CD4-positive, alpha-beta memory T cell (primary cell): ENCODE results near the gene GPI. TPM values are rescaled to one million over a fixed set of nuclear protein-coding genes. Genes with fewer than 3 reads are reported as not detected.
A peak's percentile ranks its signal among the peaks of the same experiment; 100 is the strongest.

Experiments
- CTCF ChIA-PET: fragments of 350-600 bp; sonication (Branson Sonifier 250); formaldehyde crosslinking; loops from one replicate; lab custom pipeline; 2021; ENCODE audit warnings: inconsistent platforms; ENCODE audit not compliant: partially characterized antibody; lab: Charles Lee
- POLR2A ChIA-PET: fragments of 350-600 bp; sonication (Branson Sonifier 250); formaldehyde crosslinking; loops from one replicate; lab custom pipeline; 2021; ENCODE audit not compliant: partially characterized antibody; lab: Charles Lee
- DNase-seq, 5 donors: peaks; one replicate each; pipeline versions ENCODE4 v3.0.0 to v3.0.0-alpha.2; 2020 to 2022; ENCODE audit warnings: mixed read lengths in 1 of 5
- H3K27ac ChIP-seq: one replicate; pipeline ENCODE4 v1.7.0; 2013; ENCODE audit warnings: low read depth, low read length
- H3K27me3 ChIP-seq: 2 replicates; pipeline ENCODE4 v1.7.0; 2013; ENCODE audit warnings: mild to moderate bottlenecking, low read length, moderate library complexity; ENCODE audit not compliant: insufficient read depth
- H3K36me3 ChIP-seq: 2 replicates; pipeline ENCODE4 v1.7.0; 2013; ENCODE audit warnings: mild to moderate bottlenecking, low read length, moderate library complexity; ENCODE audit not compliant: insufficient read depth
- H3K4me1 ChIP-seq: 2 replicates; pipeline ENCODE4 v1.7.0; 2013; ENCODE audit warnings: mild to moderate bottlenecking, low read length, moderate library complexity; ENCODE audit not compliant: insufficient read depth
- H3K4me3 ChIP-seq, 2 donors: one replicate each; pipeline ENCODE4 v1.7.0; 2013; ENCODE audit warnings: low read length in 2 of 2, mild to moderate bottlenecking in 1 of 2
- H3K9me3 ChIP-seq, 2 donors: one replicate each; pipeline ENCODE4 v1.7.0; 2013; ENCODE audit warnings: low read length in 2 of 2, control low read depth in 1 of 2; ENCODE audit not compliant: control insufficient read depth in 1 of 2
- H3K27ac Mint-ChIP-seq, 7 donors: one replicate each; pipeline ENCODE4 v1.8.0; 2020 to 2021; ENCODE audit warnings: mixed read lengths in 7 of 7, mild to moderate bottlenecking in 6 of 7, inconsistent platforms in 3 of 7, moderate library complexity in 3 of 7
- H3K27me3 Mint-ChIP-seq, 2 donors: one replicate each; pipeline ENCODE4 v1.8.0; 2020 to 2021; ENCODE audit warnings: mixed read lengths in 2 of 2
- H3K36me3 Mint-ChIP-seq, 2 donors: one replicate each; pipeline ENCODE4 v1.8.0; 2020 to 2021; ENCODE audit warnings: mixed read lengths in 2 of 2, inconsistent platforms in 1 of 2, mild to moderate bottlenecking in 1 of 2
- H3K4me1 Mint-ChIP-seq, 4 donors: one replicate each; pipeline ENCODE4 v1.8.0; 2020 to 2021; ENCODE audit warnings: mixed read lengths in 4 of 4, mild to moderate bottlenecking in 1 of 4
- H3K4me3 Mint-ChIP-seq, 8 donors: one replicate each; pipeline ENCODE4 v1.8.0; 2020 to 2021; ENCODE audit warnings: mixed read lengths in 8 of 8, mild to moderate bottlenecking in 7 of 8, moderate library complexity in 6 of 8, inconsistent platforms in 3 of 8
- H3K9me3 Mint-ChIP-seq, 8 donors: one replicate each; pipeline ENCODE4 v1.8.0; 2020 to 2021; ENCODE audit warnings: mixed read lengths in 8 of 8, mild to moderate bottlenecking in 5 of 8, inconsistent platforms in 3 of 8, moderate library complexity in 1 of 8
- intact Hi-C: fragments of 100-400 bp; cut with micrococcal nuclease; formaldehyde crosslinking; loops from one replicate; pipeline ENCODE4 v1.15.1; 2023
- polyA plus RNA-seq, 2 donors: library from polyadenylated mRNA; unstranded; fragments of 300-500 nt; fragmentation: Illumina TruSeq; gene quantifications; one replicate each; pipeline ENCODE4 v1.2.3, GENCODE V29; 2021
- total RNA-seq, 2 experiments: library from RNA; stranded (reverse); gene quantifications; one replicate each; pipeline ENCODE4 v1.2.3, GENCODE V29; 2021

The GPI gene
- total and polyA plus RNA-seq, 4 experiments from 2014 or later, result 121 to 156 (median 127) TPM

DNA sequence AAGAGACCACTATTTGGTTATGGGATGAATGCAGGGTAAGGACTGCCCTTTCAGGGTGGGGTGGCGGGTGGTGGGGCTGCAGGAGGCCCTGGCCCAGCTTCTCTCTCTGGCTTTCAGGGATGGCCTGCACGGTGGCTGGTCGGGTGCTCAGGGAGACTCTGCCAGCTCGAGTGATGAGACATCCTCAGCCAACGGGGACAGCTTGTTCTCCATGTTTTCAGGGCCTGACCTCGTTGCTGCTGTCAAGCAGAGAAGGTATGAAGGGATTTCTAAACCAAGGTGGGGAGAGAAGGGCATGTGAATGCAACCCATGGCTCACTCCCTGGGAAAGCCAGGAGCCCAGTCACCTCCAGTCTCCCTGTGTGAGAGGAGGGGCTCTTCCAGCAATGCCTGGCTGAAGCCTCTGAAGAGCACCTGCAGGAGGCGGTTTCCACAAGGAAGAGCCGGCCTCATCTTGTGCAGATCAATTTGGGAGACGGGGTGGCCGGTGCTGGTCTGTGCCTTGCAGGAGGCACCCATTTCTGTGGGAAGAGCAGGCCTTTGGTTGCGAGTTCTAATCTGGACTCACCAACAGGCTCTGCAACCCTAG, 16.0 kb upstream of the GPI start:
- no peaks in the 10 kb centered on the region for H3K9me3 ChIP-seq
- Mint-ChIP-seq H3K27ac (peak overlapping the region in 6 of 7 donors; percentile 65 to 93 (median 82)), H3K4me3 (peak overlapping the region in 1 of 8 donors; percentile 78), H3K36me3 (peaks cover 12 to 16% of the 10 kb centered on the region in 2 donors), H3K9me3 (no peaks in the 10 kb centered on the region), H3K27me3 (no peaks in the 10 kb centered on the region), H3K4me1 (peaks cover 17 to 46% (median 28%) of the 10 kb centered on the region in 4 donors)
- peaks cover 35% of the 10 kb centered on the region for H3K4me1 ChIP-seq
- no peaks in the 10 kb centered on the region for H3K27me3 ChIP-seq
- peaks cover 5% of the 10 kb centered on the region for H3K36me3 ChIP-seq
- H3K4me3 ChIP-seq, result no peak overlapping the region
- peak overlapping the region; percentile 35 for H3K27ac ChIP-seq
- ChIA-PET POLR2A (interaction anchor here (1.0 kb wide), 1 partner anchor 9 kb away, joined by 3 read pairs; no protein-coding TSS in a partner anchor), CTCF (interaction anchor here (0.8 to 1.6 kb wide), 5 partner anchors 10 to 81 kb away, joined by 3 to 5 read pairs (median 3); no protein-coding TSS in a partner anchor)
- intact Hi-C loops, result loop anchor here (5.0 kb wide), 1 partner anchor 132 kb away; no protein-coding TSS in a partner anchor
- no peak for DNase-seq

DNA sequence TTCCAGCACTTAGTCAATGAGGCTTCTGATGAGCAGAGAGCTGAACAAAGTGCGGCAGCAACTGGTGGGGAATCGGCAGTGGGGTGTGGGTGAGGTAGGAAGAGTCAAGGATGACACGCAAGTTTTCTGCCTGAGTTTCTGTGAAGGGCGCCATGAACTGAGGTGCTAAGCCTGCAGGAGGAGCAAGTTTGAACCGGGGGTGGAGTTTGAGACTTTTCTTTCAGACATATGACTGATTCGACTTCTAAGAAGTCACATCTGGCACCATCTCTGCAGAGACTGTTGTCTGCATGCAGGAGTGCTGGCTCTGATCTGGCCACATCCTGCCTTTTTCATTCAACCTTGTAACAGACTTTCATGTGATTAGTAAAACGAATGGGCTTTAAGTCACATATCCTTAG, 14.8 kb upstream of the GPI start:
- H3K4me3 ChIP-seq, result no peak overlapping the region
- intact Hi-C loops, result loop anchor here (1.0 to 2.0 kb wide), 7 partner anchors 9 to 178 kb away; partner anchors contain the start of genes GPI, LSM14A and PDCD2L
- no peaks in the 10 kb centered on the region for H3K9me3 ChIP-seq
- peak; percentile 78 to 91 (median 87) for DNase-seq
- H3K27me3 ChIP-seq, result no peaks in the 10 kb centered on the region
- ChIA-PET CTCF (interaction anchor here (1.4 to 1.6 kb wide), 2 partner anchors 9 to 80 kb away, joined by 4 to 5 read pairs; no protein-coding TSS in a partner anchor), POLR2A (interaction anchor here (0.8 to 2.9 kb wide), 6 partner anchors 9 to 177 kb away, joined by 3 to 14 read pairs (median 4); partner anchors contain the start of genes GPI, LSM14A and UBA2)
- H3K4me1 ChIP-seq, result peaks cover 35% of the 10 kb centered on the region
- Mint-ChIP-seq H3K4me1 (peaks cover 17 to 46% (median 28%) of the 10 kb centered on the region in 4 donors), H3K9me3 (no peaks in the 10 kb centered on the region), H3K27ac (peak overlapping the region; percentile 74 to 93 (median 90)), H3K4me3 (peak overlapping the region in 7 of 8 donors; percentile 40 to 80 (median 66)), H3K27me3 (no peaks in the 10 kb centered on the region), H3K36me3 (peaks cover 12 to 19% of the 10 kb centered on the region in 2 donors)
- H3K36me3 ChIP-seq, result peaks cover 11% of the 10 kb centered on the region
- peak overlapping the region; percentile 35 for H3K27ac ChIP-seq

DNA sequence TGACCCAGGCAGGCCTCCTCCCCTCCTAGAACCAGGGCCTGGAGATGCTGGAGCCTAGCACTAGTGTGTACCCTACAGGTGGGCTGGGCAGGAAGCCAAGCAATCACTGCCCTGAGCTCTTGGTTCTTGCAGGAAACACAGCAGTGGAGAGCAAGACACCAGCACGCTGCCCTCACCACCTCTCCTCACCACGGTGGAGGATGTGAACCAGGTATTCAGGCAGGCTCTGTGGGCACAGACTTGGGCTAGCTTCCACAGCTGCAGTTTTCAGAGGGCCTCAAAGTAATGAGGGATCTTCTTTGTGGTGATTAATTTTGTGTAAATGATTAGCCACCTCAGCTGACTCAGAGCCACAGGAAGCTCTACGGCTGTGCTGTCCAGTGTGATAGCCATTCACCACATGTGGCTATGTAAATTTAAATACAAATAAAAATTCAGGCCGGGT, 13.6 kb upstream of the GPI start:
- H3K27me3 ChIP-seq, result no peaks in the 10 kb centered on the region
- peak overlapping the region in 5 of 8 donors; percentile 29 to 58 (median 46) for H3K4me3 Mint-ChIP-seq
- ChIA-PET POLR2A (interaction anchor here (0.9 to 2.9 kb wide), 4 partner anchors 8 to 179 kb away, joined by 3 to 14 read pairs (median 8); partner anchors contain the start of genes GPI and LSM14A), CTCF (no interaction called here)
- peaks cover 12% of the 10 kb centered on the region for H3K36me3 ChIP-seq
- peak in 1 of 5 donors; percentile 43 for DNase-seq
- H3K36me3 Mint-ChIP-seq, result peaks cover 3 to 13% of the 10 kb centered on the region in 2 donors
- H3K9me3 Mint-ChIP-seq, result no peaks in the 10 kb centered on the region
- peak overlapping the region; percentile 26 for H3K27ac ChIP-seq
- intact Hi-C loops, result loop anchor here (2.0 kb wide), 3 partner anchors 13 to 53 kb away; partner anchors contain the start of genes GPI and PDCD2L
- H3K27me3 Mint-ChIP-seq, result no peaks in the 10 kb centered on the region
- H3K4me1 ChIP-seq, result peaks cover 35% of the 10 kb centered on the region
- H3K4me1 Mint-ChIP-seq, result peaks cover 14 to 38% (median 20%) of the 10 kb centered on the region in 4 donors
- H3K27ac Mint-ChIP-seq, result peak overlapping the region; percentile 47 to 86 (median 73)
- no peaks in the 10 kb centered on the region for H3K9me3 ChIP-seq
- no peak overlapping the region for H3K4me3 ChIP-seq

DNA sequence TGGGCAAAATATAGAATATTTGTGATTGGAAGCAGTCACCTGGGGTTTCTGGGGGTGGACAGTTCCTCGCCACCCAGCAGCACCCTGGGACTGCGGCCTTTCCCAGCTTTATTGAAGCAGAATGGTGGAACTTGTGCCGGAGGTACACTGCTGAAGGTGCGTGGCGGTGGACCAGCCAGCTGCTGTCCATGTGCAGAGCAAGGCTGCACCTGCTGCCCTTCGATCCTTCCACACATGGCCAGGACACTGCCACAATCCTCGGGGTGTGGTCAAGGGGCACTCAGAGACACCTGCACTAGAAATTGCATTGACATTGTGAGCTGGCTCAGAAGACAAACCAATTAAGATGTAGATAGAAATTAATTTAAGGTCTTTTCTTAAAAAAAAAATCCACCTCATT, 11.4 kb upstream of the GPI start:
- H3K27me3 ChIP-seq, result no peaks in the 10 kb centered on the region
- peaks cover 39% of the 10 kb centered on the region for H3K4me1 ChIP-seq
- H3K4me3 Mint-ChIP-seq, result no peak overlapping the region
- peaks cover 20 to 50% (median 29%) of the 10 kb centered on the region in 4 donors for H3K4me1 Mint-ChIP-seq
- no peak for DNase-seq
- intact Hi-C loops, result no loop called here
- no peak overlapping the region for H3K27ac ChIP-seq
- H3K36me3 ChIP-seq, result peaks cover 12% of the 10 kb centered on the region
- H3K27me3 Mint-ChIP-seq, result no peaks in the 10 kb centered on the region
- CTCF ChIA-PET, result interaction anchor here (1.2 kb wide), 1 partner anchor 10 kb away, joined by 3 read pairs; no protein-coding TSS in a partner anchor
- H3K9me3 ChIP-seq, result no peaks in the 10 kb centered on the region
- H3K36me3 Mint-ChIP-seq, result peaks cover 3 to 14% of the 10 kb centered on the region in 2 donors
- no peak overlapping the region for H3K27ac Mint-ChIP-seq
- no peaks in the 10 kb centered on the region for H3K9me3 Mint-ChIP-seq
- POLR2A ChIA-PET, result interaction anchor here (0.7 to 1.4 kb wide), 3 partner anchors 11 to 75 kb away, joined by 3 read pairs; partner anchors contain the start of genes GPI and UBA2
- H3K4me3 ChIP-seq, result no peak overlapping the region

DNA sequence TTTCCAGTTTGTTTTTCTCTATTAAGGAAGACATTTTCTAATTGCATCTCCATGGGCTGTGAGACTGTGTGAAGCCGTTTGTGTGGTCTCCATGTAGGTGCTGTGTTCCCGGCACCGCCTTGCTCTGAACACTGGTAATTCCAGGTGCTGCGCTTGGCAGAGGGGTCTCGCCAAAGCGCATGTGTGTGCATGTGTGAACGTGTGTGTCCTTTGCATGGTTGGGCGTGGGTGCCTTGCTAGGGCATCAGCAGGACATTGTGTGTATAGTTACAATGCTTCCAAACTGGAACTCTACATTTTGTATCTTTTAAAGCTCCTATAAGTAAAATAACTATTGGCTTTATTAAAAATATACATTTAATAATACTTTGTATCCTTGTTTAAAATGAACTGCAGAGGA, 9.8 kb upstream of the GPI start:
- ChIA-PET POLR2A (no interaction called here), CTCF (interaction anchor here (1.4 kb wide), 1 partner anchor 9 kb away, joined by 3 read pairs; no protein-coding TSS in a partner anchor)
- no peak overlapping the region for H3K27ac Mint-ChIP-seq

DNA sequence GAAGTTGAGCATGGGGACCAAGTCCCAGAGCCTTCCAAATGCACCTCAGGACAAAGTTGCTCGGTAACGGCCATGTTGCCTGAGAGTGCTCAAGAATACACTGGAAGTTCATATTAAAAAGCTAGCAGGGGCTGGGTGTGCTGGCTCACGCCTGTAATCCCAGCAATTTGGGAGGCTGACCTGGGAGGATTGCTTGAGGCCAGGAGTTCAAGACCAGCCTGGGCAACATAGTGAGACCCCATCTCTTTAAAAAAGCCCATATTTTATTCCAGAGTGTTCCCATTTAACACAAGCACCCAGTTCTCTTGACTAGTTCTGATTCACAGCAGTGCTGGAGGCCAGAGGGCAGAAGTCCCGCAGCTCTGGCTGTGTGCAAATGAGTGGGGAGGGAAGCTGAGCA, 8.1 kb upstream of the GPI start:
- no peak overlapping the region for H3K4me3 Mint-ChIP-seq
- no peaks in the 10 kb centered on the region for H3K9me3 ChIP-seq
- H3K4me1 Mint-ChIP-seq, result peaks cover 15 to 37% (median 29%) of the 10 kb centered on the region in 4 donors
- H3K4me3 ChIP-seq, result no peak overlapping the region
- POLR2A ChIA-PET, result interaction anchor here (1.3 kb wide), 1 partner anchor 29 kb away, joined by 3 read pairs; no protein-coding TSS in a partner anchor
- CTCF ChIA-PET, result interaction anchor here (1.4 kb wide), 1 partner anchor 11 kb away, joined by 4 read pairs; no protein-coding TSS in a partner anchor
- H3K36me3 Mint-ChIP-seq, result peaks cover 3 to 15% of the 10 kb centered on the region in 2 donors
- no peaks in the 10 kb centered on the region for H3K27me3 Mint-ChIP-seq
- intact Hi-C loops, result no loop called here
- peak overlapping the region in 3 of 7 donors; percentile 35 to 68 (median 64) for H3K27ac Mint-ChIP-seq
- peaks cover 0 to 4% (median 0%) of the 10 kb centered on the region in 8 donors for H3K9me3 Mint-ChIP-seq
- no peak overlapping the region for H3K27ac ChIP-seq
- DNase-seq, result no peak
- peaks cover 7% of the 10 kb centered on the region for H3K36me3 ChIP-seq
- H3K4me1 ChIP-seq, result peaks cover 24% of the 10 kb centered on the region
- H3K27me3 ChIP-seq, result no peaks in the 10 kb centered on the region

More for the DNA sequence above, 9.8 kb upstream of the GPI start:
- Histone ChIP-seq H3K9me3 (no peaks in the 10 kb centered on the region), H3K4me1 (peaks cover 39% of the 10 kb centered on the region), H3K36me3 (peaks cover 7% of the 10 kb centered on the region), H3K27ac (no peak overlapping the region), H3K27me3 (no peaks in the 10 kb centered on the region), H3K4me3 (no peak overlapping the region)
- DNase-seq, result no peak
- H3K9me3 Mint-ChIP-seq, result peaks cover 0 to 4% (median 0%) of the 10 kb centered on the region in 8 donors
- H3K27me3 Mint-ChIP-seq, result no peaks in the 10 kb centered on the region
- H3K36me3 Mint-ChIP-seq, result peaks cover 3 to 16% of the 10 kb centered on the region in 2 donors
- peaks cover 21 to 51% (median 36%) of the 10 kb centered on the region in 4 donors for H3K4me1 Mint-ChIP-seq
- no peak overlapping the region for H3K4me3 Mint-ChIP-seq
- intact Hi-C loops, result no loop called here
